Neuronal stem cell (in vitro differentiated cells): ENCODE measurements around the gene SUSD3.

Source experiments
- DNase-seq: peaks from one replicate; pipeline ENCODE4 v3.0.0-alpha.2; 2013; ENCODE audit warnings: low spot score
- H2AFZ ChIP-seq: one replicate; pipeline ENCODE4 v1.6.1; 2013; ENCODE audit warnings: mild to moderate bottlenecking, low read length, inconsistent platforms
- H2AK5ac ChIP-seq: 2 replicates; pipeline ENCODE4 v1.6.1; 2013; ENCODE audit warnings: low read depth, mild to moderate bottlenecking, inconsistent platforms, low read length, moderate library complexity, mixed read lengths
- H2BK120ac ChIP-seq: 2 replicates; pipeline ENCODE4 v1.6.1; 2013; ENCODE audit warnings: low read depth, mild to moderate bottlenecking, inconsistent platforms, low read length, moderate library complexity, mixed read lengths
- H2BK12ac ChIP-seq: one replicate; pipeline ENCODE4 v1.6.1; 2013; ENCODE audit warnings: low read length, inconsistent platforms
- H2BK15ac ChIP-seq: 2 replicates; pipeline ENCODE4 v1.6.1; 2013; ENCODE audit warnings: mild to moderate bottlenecking, low read length, inconsistent platforms, mixed read lengths
- H2BK5ac ChIP-seq: one replicate; pipeline ENCODE4 v1.6.1; 2013; ENCODE audit warnings: inconsistent platforms, mild to moderate bottlenecking, low read length, moderate library complexity
- H3K14ac ChIP-seq: one replicate; pipeline ENCODE4 v1.6.1; 2013; ENCODE audit warnings: low read length, inconsistent platforms
- H3K18ac ChIP-seq: 2 replicates; pipeline ENCODE4 v1.6.1; 2013; ENCODE audit warnings: low read length, inconsistent platforms
- H3K23ac ChIP-seq: 2 replicates; pipeline ENCODE4 v1.6.1; 2013; ENCODE audit warnings: low read depth, mild to moderate bottlenecking, mixed read lengths, low read length, inconsistent platforms; ENCODE audit not compliant: poor library complexity
- H3K27ac ChIP-seq: replicated peaks from 3 replicates; pipeline ENCODE4 v1.5.1; 2013; ENCODE audit warnings: low read length, inconsistent platforms
- H3K27me3 ChIP-seq, 3 experiments: 2 replicates each; pipeline ENCODE4 v1.6.1; 2013; ENCODE audit warnings: low read length in 3 of 3, mild to moderate bottlenecking in 2 of 3, inconsistent platforms in 1 of 3, low read depth in 1 of 3, mixed read lengths in 1 of 3, moderate library complexity in 1 of 3; ENCODE audit not compliant: control insufficient read depth in 3 of 3, insufficient read depth in 3 of 3
- H3K36me3 ChIP-seq, 2 donors: replicated peaks in 1 of 2; 2 replicates each; pipeline ENCODE4 v1.6.1; 2013; ENCODE audit warnings: low read length in 2 of 2; ENCODE audit not compliant: control insufficient read depth in 2 of 2, insufficient read depth in 2 of 2
- H3K4ac ChIP-seq: 2 replicates; pipeline ENCODE4 v1.6.1; 2013; ENCODE audit warnings: inconsistent platforms, mild to moderate bottlenecking, low read length, moderate library complexity
- H3K4me1 ChIP-seq, 2 donors: 1 replicate in 1 of 2; 2 replicates in 1 of 2; pipeline ENCODE4 v1.6.1; 2013; ENCODE audit warnings: low read length in 2 of 2, low read depth in 1 of 2; ENCODE audit not compliant: control insufficient read depth in 2 of 2, insufficient read depth in 1 of 2
- H3K4me2 ChIP-seq: one replicate; pipeline ENCODE4 v1.6.1; 2013; ENCODE audit warnings: mild to moderate bottlenecking, low read length, inconsistent platforms; ENCODE audit not compliant: insufficient read depth, poor library complexity, severe bottlenecking
- H3K4me3 ChIP-seq, 2 donors: 2 replicates each; pipeline ENCODE4 v1.5.1; 2013; ENCODE audit warnings: low read length in 2 of 2, mild to moderate bottlenecking in 2 of 2, inconsistent platforms in 1 of 2, moderate library complexity in 1 of 2
- H3K79me1 ChIP-seq: one replicate; pipeline ENCODE4 v1.6.1; 2013; ENCODE audit warnings: low read depth, mild to moderate bottlenecking, inconsistent platforms, low read length, moderate library complexity
- H3K9ac ChIP-seq: one replicate; pipeline ENCODE4 v1.6.1; 2013; ENCODE audit warnings: mild to moderate bottlenecking, low read depth, low read length, inconsistent platforms; ENCODE audit not compliant: poor library complexity
- H3K9me3 ChIP-seq, 2 donors: replicated peaks in 1 of 2; 2 replicates each; pipeline versions ENCODE3 to v1.6.1; 2013; ENCODE audit warnings: low read length in 2 of 2, mild to moderate bottlenecking in 2 of 2, inconsistent platforms in 1 of 2, low read depth in 1 of 2, mixed read lengths in 1 of 2, moderate library complexity in 1 of 2; ENCODE audit not compliant: control insufficient read depth in 2 of 2, insufficient read depth in 1 of 2
- H4K8ac ChIP-seq: one replicate; pipeline ENCODE4 v1.6.1; 2013; ENCODE audit warnings: low read depth, mild to moderate bottlenecking, inconsistent platforms, low read length, moderate library complexity
- H4K91ac ChIP-seq: one replicate; pipeline ENCODE4 v1.6.1; 2013; ENCODE audit warnings: low read length, low read depth, mild to moderate bottlenecking, inconsistent platforms; ENCODE audit not compliant: poor library complexity
- WGBS, 2 donors: extraction: QIAGEN DNeasy Blood & Tissue Kit; methylation state at CpG; one replicate each; pipeline ENCODE4 v1.1.7; 2013; ENCODE audit warnings: missing lambda C conversion rate in 2 of 2, mixed read lengths in 1 of 2; ENCODE audit not compliant: insufficient read length in 2 of 2, insufficient replicate concordance in 1 of 2; ENCODE audit errors: extremely low coverage in 2 of 2; 5-methylcytosine and 5-hydroxymethylcytosine counted together

Gene SUSD3

GRCh38 chr9:93035106-93035660 is 23.3 kb upstream of the SUSD3 start:
- no peak overlapping the region for H2AFZ ChIP-seq
- H3K9me3 ChIP-seq, result peaks cover 0 to 2% of the 10 kb centered on the region in 2 donors
- no peak overlapping the region for H2BK12ac ChIP-seq
- H2BK15ac ChIP-seq, result peak overlapping the region; percentile 64
- WGBS, 2 donors, result no CpG with 5 or more reads among the region's 19 CpGs
- peaks cover 0 to 28% (median 0%) of the 10 kb centered on the region in 3 experiments for H3K27me3 ChIP-seq
- H3K9ac ChIP-seq, result no peak overlapping the region
- H2BK120ac ChIP-seq, result no peak overlapping the region
- H2BK5ac ChIP-seq, result peak overlapping the region; percentile 82
- H3K18ac ChIP-seq, result peak overlapping the region; percentile 65
- H3K4me3 ChIP-seq, result no peak overlapping the region
- DNase-seq, result no peak
- peak overlapping the region; percentile 68 for H2AK5ac ChIP-seq
- no peak overlapping the region for H3K4ac ChIP-seq
- H3K14ac ChIP-seq, result peak overlapping the region; percentile 98
- H3K4me2 ChIP-seq, result no peak overlapping the region
- no peak overlapping the region for H3K27ac ChIP-seq
- H4K91ac ChIP-seq, result no peak overlapping the region
- no peaks in the 10 kb centered on the region for H3K36me3 ChIP-seq
- H3K79me1 ChIP-seq, result peaks cover 2% of the 10 kb centered on the region
- H3K23ac ChIP-seq, result peak overlapping the region; percentile 81
- peak overlapping the region; percentile 65 for H4K8ac ChIP-seq
- peaks cover 0 to 7% of the 10 kb centered on the region in 2 donors for H3K4me1 ChIP-seq

GRCh38 chr9:93035821-93036351 is 22.6 kb upstream of the SUSD3 start:
- WGBS, 2 donors, result no CpG with 5 or more reads among the region's 13 CpGs
- peak overlapping the region; percentile 4 for H2AK5ac ChIP-seq
- peaks cover 2% of the 10 kb centered on the region for H3K79me1 ChIP-seq
- H3K18ac ChIP-seq, result peak overlapping the region; percentile 65
- H3K4ac ChIP-seq, result no peak overlapping the region
- H3K4me3 ChIP-seq, result peak overlapping the region in 1 of 2 donors; percentile 19
- H4K91ac ChIP-seq, result no peak overlapping the region
- no peak overlapping the region for H4K8ac ChIP-seq
- H3K36me3 ChIP-seq, result no peaks in the 10 kb centered on the region
- no peak overlapping the region for H3K4me2 ChIP-seq
- peak overlapping the region; percentile 14 for H2BK12ac ChIP-seq
- H2BK5ac ChIP-seq, result no peak overlapping the region
- peaks cover 0 to 2% of the 10 kb centered on the region in 2 donors for H3K9me3 ChIP-seq
- no peak overlapping the region for H2BK15ac ChIP-seq
- H3K27ac ChIP-seq, result no peak overlapping the region
- H2AFZ ChIP-seq, result no peak overlapping the region
- no peak for DNase-seq
- no peak overlapping the region for H3K9ac ChIP-seq
- peak overlapping the region; percentile 81 for H3K23ac ChIP-seq
- no peak overlapping the region for H3K14ac ChIP-seq
- H3K27me3 ChIP-seq, result peaks cover 0 to 28% (median 0%) of the 10 kb centered on the region in 3 experiments
- H2BK120ac ChIP-seq, result no peak overlapping the region
- H3K4me1 ChIP-seq, result peaks cover 0 to 7% of the 10 kb centered on the region in 2 donors

GRCh38 chr9:93036887-93037475 is 21.5 kb upstream of the SUSD3 start:
- peaks cover 2% of the 10 kb centered on the region for H3K79me1 ChIP-seq
- H2BK120ac ChIP-seq, result no peak overlapping the region
- no peaks in the 10 kb centered on the region for H3K36me3 ChIP-seq
- no peak overlapping the region for H3K4me2 ChIP-seq
- peak overlapping the region; percentile 11 for H3K23ac ChIP-seq
- no peak overlapping the region for H3K9ac ChIP-seq
- peaks cover 0 to 7% of the 10 kb centered on the region in 2 donors for H3K4me1 ChIP-seq
- peak overlapping the region in 1 of 2 donors; percentile 17 for H3K4me3 ChIP-seq
- no peak overlapping the region for H3K4ac ChIP-seq
- H2BK5ac ChIP-seq, result peak overlapping the region; percentile 24
- H3K27ac ChIP-seq, result no peak overlapping the region
- H3K27me3 ChIP-seq, result peaks cover 0 to 28% (median 0%) of the 10 kb centered on the region in 3 experiments
- H3K9me3 ChIP-seq, result peaks cover 0 to 2% of the 10 kb centered on the region in 2 donors
- peak overlapping the region; percentile 6 for H2BK15ac ChIP-seq
- WGBS, 2 donors, result no CpG with 5 or more reads among the region's 13 CpGs
- no peak for DNase-seq
- H3K18ac ChIP-seq, result peak overlapping the region; percentile 94
- peak overlapping the region; percentile 7 for H2BK12ac ChIP-seq
- H2AK5ac ChIP-seq, result peak overlapping the region; percentile 92
- no peak overlapping the region for H4K91ac ChIP-seq
- H3K14ac ChIP-seq, result peak overlapping the region; percentile 31
- H2AFZ ChIP-seq, result peak overlapping the region; percentile 56
- no peak overlapping the region for H4K8ac ChIP-seq

- H4K8ac ChIP-seq, result no peak overlapping the region
- peak overlapping the region; percentile 72 for H2BK120ac ChIP-seq
- H3K4ac ChIP-seq, result no peak overlapping the region
- H2AFZ ChIP-seq, result peak overlapping the region; percentile 56
- peaks cover 0 to 2% of the 10 kb centered on the region in 2 donors for H3K9me3 ChIP-seq
- no peaks in the 10 kb centered on the region for H3K36me3 ChIP-seq
- H3K14ac ChIP-seq, result peak overlapping the region; percentile 56
- no peak overlapping the region for H3K4me3 ChIP-seq
- no peak overlapping the region for H2BK12ac ChIP-seq
- WGBS, 2 donors, result no CpG with 5 or more reads among the region's 13 CpGs
- H3K79me1 ChIP-seq, result peaks cover 2% of the 10 kb centered on the region
- peak overlapping the region; percentile 24 for H2BK5ac ChIP-seq
- peaks cover 0 to 7% of the 10 kb centered on the region in 2 donors for H3K4me1 ChIP-seq
- H3K23ac ChIP-seq, result no peak overlapping the region
- H2AK5ac ChIP-seq, result peak overlapping the region; percentile 92
- peaks cover 0 to 26% (median 0%) of the 10 kb centered on the region in 3 experiments for H3K27me3 ChIP-seq
- no peak overlapping the region for H3K4me2 ChIP-seq
- H2BK15ac ChIP-seq, result peak overlapping the region; percentile 6
- H4K91ac ChIP-seq, result no peak overlapping the region
- peak overlapping the region; percentile 94 for H3K18ac ChIP-seq
- no peak overlapping the region for H3K27ac ChIP-seq
- H3K9ac ChIP-seq, result no peak overlapping the region
- no peak for DNase-seq
Measured at GRCh38 chr9:93037476-93037971, 21.0 kb upstream of the SUSD3 start.
